Measurements from ENCODE around the gene TRAPPC6A. TPM values are rescaled to one million over a fixed set of nuclear protein-coding genes. Genes with fewer than 3 reads are reported as not detected.

Gene TRAPPC6A
- total RNA-seq, 1 experiment from 2014 or later, result 18.3 TPM

DNA sequence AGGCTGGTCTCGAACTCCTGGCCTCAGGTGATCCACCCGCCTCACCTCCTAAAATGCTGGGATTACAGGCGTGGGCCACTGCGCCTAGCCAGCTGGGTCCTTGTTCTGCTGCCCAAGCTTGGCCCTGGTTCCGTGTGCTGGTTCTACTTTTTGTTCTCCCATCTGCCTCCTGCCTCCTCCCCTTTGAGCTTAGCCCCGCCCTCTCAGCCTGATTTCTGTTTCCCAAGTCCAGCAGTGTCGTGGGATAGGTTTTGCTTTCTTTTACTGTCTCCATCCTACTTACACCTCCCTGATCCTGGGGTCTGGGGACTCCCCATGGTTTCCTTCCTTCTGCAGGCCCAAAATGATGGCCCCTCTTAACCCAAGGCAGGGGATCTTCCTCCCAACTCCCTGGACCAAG lies 2.9 kb upstream of the TRAPPC6A start:
- TF ChIP-seq EZH2phosphoT487 (IDR thresholded peaks at IDR 0.05; ENCODE audit: borderline replicate concordance, low read length) (no peak), EZH2 (IDR thresholded peaks at IDR 0.05; ENCODE audit: low read length, unreplicated experiment) (no peak)
- TF ChIP-seq, protein P1, sequence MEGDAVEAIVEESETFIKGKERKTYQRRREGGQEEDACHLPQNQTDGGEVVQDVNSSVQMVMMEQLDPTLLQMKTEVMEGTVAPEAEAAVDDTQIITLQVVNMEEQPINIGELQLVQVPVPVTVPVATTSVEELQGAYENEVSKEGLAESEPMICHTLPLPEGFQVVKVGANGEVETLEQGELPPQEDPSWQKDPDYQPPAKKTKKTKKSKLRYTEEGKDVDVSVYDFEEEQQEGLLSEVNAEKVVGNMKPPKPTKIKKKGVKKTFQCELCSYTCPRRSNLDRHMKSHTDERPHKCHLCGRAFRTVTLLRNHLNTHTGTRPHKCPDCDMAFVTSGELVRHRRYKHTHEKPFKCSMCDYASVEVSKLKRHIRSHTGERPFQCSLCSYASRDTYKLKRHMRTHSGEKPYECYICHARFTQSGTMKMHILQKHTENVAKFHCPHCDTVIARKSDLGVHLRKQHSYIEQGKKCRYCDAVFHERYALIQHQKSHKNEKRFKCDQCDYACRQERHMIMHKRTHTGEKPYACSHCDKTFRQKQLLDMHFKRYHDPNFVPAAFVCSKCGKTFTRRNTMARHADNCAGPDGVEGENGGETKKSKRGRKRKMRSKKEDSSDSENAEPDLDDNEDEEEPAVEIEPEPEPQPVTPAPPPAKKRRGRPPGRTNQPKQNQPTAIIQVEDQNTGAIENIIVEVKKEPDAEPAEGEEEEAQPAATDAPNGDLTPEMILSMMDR (conservative IDR thresholded peaks at IDR 0.05; ENCODE audit: low read depth, low read length), result no peak
- Histone ChIP-seq H3K27ac (ENCODE audit: low read length) (no peak overlapping the region), H3K9me2 (replicated peaks; ENCODE audit: low read length) (no peaks in the 10 kb centered on the region), H3F3A (ENCODE audit: low read length, unreplicated experiment) (no peaks in the 10 kb centered on the region), H3K4me3 (ENCODE audit: low read length) (0 out of 2 replicates have a peak overlapping the region, but pooled peaks have one; percentile 21), H3K9ac (ENCODE audit: low read length) (no peak overlapping the region), H3K4me1 (ENCODE audit: insufficient read depth, low read length) (peaks cover 11% of the 10 kb centered on the region), H3K79me2 (ENCODE audit: low read length) (peaks cover 31% of the 10 kb centered on the region), H3K27me3 (ENCODE audit: low read length) (no peaks in the 10 kb centered on the region), H3K4me2 (ENCODE audit: low read length) (peak overlapping the region; percentile 97; the same call in 1 of the 2 replicates), H3K9me3 (ENCODE audit: low read length) (no peaks in the 10 kb centered on the region), H3K36me3 (ENCODE audit: low read depth, low read length) (no peaks in the 10 kb centered on the region), H4K20me1 (ENCODE audit: low read length) (no peaks in the 10 kb centered on the region), H2AFZ (ENCODE audit: low read length) (no peak overlapping the region)
- CTCF ChIA-PET, result no interaction called here
- POLR2A ChIA-PET (ENCODE audit: unreplicated experiment), result no interaction called here
- intact Hi-C loops (cut with micrococcal nuclease), result no loop called here
- ATAC-seq, result no peak
- no TSS peak for BruUV-seq (replicated peaks)
- no peak for DNase-seq

DNA sequence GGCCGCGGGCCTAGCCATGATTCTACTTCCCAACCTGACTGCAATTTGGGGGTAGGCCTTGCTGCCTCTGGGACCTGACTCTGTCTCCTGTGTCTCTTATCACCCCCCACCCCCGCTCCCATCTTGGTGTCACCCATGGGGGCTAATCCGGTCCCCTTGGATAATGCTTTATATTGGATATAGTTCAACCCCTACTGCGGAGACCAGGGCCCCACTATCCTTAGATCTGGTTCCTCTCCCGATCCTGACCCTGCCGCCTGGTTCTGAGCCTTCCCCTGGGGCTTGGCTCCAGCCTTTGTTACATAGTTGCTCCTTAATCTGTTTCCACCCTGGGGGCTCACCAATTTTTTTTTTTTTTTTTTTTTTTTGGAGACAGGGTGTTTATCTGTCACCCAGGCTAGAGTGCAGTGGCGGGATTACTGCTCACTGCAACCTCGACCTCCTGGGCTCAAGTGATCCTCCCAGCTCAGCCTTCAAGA lies 1.9 kb upstream of the TRAPPC6A start:
- no peaks in the 10 kb centered on the region for H3K9me3 ChIP-seq (ENCODE audit: low read length)
- no peaks in the 10 kb centered on the region for H3K9me2 ChIP-seq (replicated peaks; ENCODE audit: low read length)
- CTCF ChIA-PET, result no interaction called here
- peak overlapping the region; percentile 76 for H3K27ac ChIP-seq (ENCODE audit: low read length)
- H3K79me2 ChIP-seq (ENCODE audit: low read length), result peaks cover 31% of the 10 kb centered on the region
- DNase-seq, result no peak
- no peaks in the 10 kb centered on the region for H4K20me1 ChIP-seq (ENCODE audit: low read length)
- H3K27me3 ChIP-seq (ENCODE audit: low read length), result no peaks in the 10 kb centered on the region
- intact Hi-C loops (cut with micrococcal nuclease), result loop anchor here (5.0 kb wide), 1 partner anchor 88 kb away; the partner anchor contains the start of gene PPP1R37
- POLR2A ChIA-PET (ENCODE audit: unreplicated experiment), result no interaction called here
- H3K4me2 ChIP-seq (ENCODE audit: low read length), result peak overlapping the region; percentile 97
- peak overlapping the region; percentile 91 for H3K9ac ChIP-seq (ENCODE audit: low read length)
- H2AFZ ChIP-seq (ENCODE audit: low read length), result no peak overlapping the region; the same call in 1 of the 2 replicates
- H3K36me3 ChIP-seq (ENCODE audit: low read depth, low read length), result no peaks in the 10 kb centered on the region
- no peak for ATAC-seq
- peak overlapping the region; percentile 98 for H3K4me3 ChIP-seq (ENCODE audit: low read length)
- peaks cover 11% of the 10 kb centered on the region for H3K4me1 ChIP-seq (ENCODE audit: insufficient read depth, low read length)
- H3F3A ChIP-seq (ENCODE audit: low read length, unreplicated experiment), result no peaks in the 10 kb centered on the region
- no TSS peak for BruUV-seq (replicated peaks)
- no peak for TF ChIP-seq EZH2phosphoT487 (IDR thresholded peaks at IDR 0.05; ENCODE audit: borderline replicate concordance, low read length)

DNA sequence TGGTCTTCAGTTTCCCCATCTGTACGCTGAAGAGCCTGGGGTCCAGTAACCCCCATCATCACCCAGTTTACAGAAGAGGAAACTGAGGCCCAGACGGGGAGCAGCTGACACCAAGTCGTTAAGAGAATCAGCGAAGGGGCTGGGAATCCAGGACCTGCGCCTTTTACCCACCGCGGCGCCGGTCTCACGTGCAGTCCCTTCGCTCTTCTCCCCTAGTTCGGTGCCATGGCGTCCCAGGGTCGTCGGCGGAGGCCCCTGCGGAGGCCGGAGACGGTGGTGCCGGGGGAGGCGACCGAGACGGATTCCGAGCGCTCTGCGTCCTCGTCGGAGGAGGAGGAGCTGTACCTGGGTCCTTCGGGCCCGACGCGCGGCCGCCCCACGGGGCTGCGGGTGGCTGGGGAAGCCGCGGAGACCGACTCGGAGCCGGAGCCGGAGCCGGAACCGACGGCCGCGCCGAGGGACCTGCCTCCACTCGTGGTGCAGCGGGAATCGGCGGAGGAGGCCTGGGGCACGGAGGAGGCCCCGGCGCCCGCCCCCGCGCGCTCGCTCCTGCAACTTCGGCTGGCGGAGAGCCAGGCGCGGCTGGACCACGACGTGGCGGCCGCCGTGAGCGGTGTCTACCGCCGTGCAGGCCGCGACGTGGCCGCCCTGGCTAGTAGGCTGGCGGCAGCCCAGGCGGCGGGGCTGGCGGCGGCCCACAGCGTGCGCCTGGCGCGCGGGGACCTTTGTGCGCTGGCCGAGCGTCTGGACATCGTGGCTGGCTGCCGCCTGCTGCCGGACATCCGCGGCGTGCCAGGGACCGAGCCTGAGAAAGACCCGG lies 1.2 kb upstream of the TRAPPC6A start:
- Histone ChIP-seq H3K27ac (ENCODE audit: low read length) (peak overlapping the region; percentile 76), H3K9me2 (replicated peaks; ENCODE audit: low read length) (no peaks in the 10 kb centered on the region), H3K27me3 (ENCODE audit: low read length) (no peaks in the 10 kb centered on the region), H3F3A (ENCODE audit: low read length, unreplicated experiment) (no peaks in the 10 kb centered on the region), H3K4me1 (ENCODE audit: insufficient read depth, low read length) (peaks cover 11% of the 10 kb centered on the region), H3K4me3 (ENCODE audit: low read length) (peak overlapping the region; percentile 98), H2AFZ (ENCODE audit: low read length) (peak overlapping the region; percentile 85), H3K36me3 (ENCODE audit: low read depth, low read length) (no peaks in the 10 kb centered on the region), H3K9ac (ENCODE audit: low read length) (peak overlapping the region; percentile 91), H3K79me2 (ENCODE audit: low read length) (peaks cover 31% of the 10 kb centered on the region), H4K20me1 (ENCODE audit: low read length) (no peaks in the 10 kb centered on the region), H3K9me3 (ENCODE audit: low read length) (no peaks in the 10 kb centered on the region), H3K4me2 (ENCODE audit: low read length) (peak overlapping the region; percentile 97)
- no peak for ATAC-seq
- TF ChIP-seq, protein P1 (conservative IDR thresholded peaks at IDR 0.05; ENCODE audit: low read depth, low read length), result no peak
- no peak for TF ChIP-seq EZH2phosphoT487 (IDR thresholded peaks at IDR 0.05; ENCODE audit: borderline replicate concordance, low read length)
- no peak for TF ChIP-seq EZH2 (IDR thresholded peaks at IDR 0.05; ENCODE audit: low read length, unreplicated experiment)
- ChIA-PET POLR2A (ENCODE audit: unreplicated experiment) (interaction anchor here (0.6 to 1.1 kb wide), 2 partner anchors 30 to 44 kb away, joined by 3 read pairs; no protein-coding TSS in a partner anchor), CTCF (no interaction called here)
- DNase-seq, result peak; percentile 30
- intact Hi-C loops (cut with micrococcal nuclease), result loop anchor here (5.0 kb wide), 1 partner anchor 87 kb away; the partner anchor contains the start of gene PPP1R37
- no TSS peak for BruUV-seq (replicated peaks)
